HEK293T (cell line): Measurements from ENCODE around the gene CCNY.

ENCODE experiments used
- CTCF ChIA-PET: fragments of 350-600 bp; formaldehyde crosslinking; extraction: SDS; loops from one replicate; lab custom pipeline; 2021; ENCODE audit warnings: antibody characterized with exemption, inconsistent platforms; lab: Yijun Ruan, JAX
- POLR2A ChIA-PET: fragments of 350-600 bp; formaldehyde crosslinking; extraction: SDS; loops from one replicate; lab custom pipeline; 2020; ENCODE audit warnings: antibody characterized with exemption, inconsistent platforms; lab: Yijun Ruan, JAX
- DNase-seq: peaks from one replicate; pipeline ENCODE4 v3.0.0; 2012; ENCODE audit warnings: mixed read lengths; ENCODE audit errors: extremely low spot score
- ARNT ChIP-seq: fragments of 450-650 bp; IDR thresholded peaks from 2 replicates; pipeline ENCODE4 v1.6.1; 2017; ENCODE audit warnings: mild to moderate bottlenecking
- BHLHE40 ChIP-seq: fragments of 450-650 bp; IDR thresholded peaks from 2 replicates; pipeline ENCODE4 v1.6.1; 2016; ENCODE audit warnings: mild to moderate bottlenecking, moderate library complexity, borderline replicate concordance
- CTBP1 ChIP-seq: fragments of 450-650 bp; IDR thresholded peaks from 2 replicates; pipeline ENCODE4 v1.6.1; 2016; ENCODE audit warnings: borderline replicate concordance
- ELF4 ChIP-seq: fragments of 450-650 bp; IDR thresholded peaks from 2 replicates; pipeline ENCODE4 v1.6.1; 2017; ENCODE audit warnings: antibody characterized with exemption
- FOXA1 ChIP-seq: fragments of 450-650 bp; IDR thresholded peaks from 2 replicates; pipeline ENCODE4 v1.6.1; 2016; ENCODE audit warnings: mild to moderate bottlenecking
- FOXK2 ChIP-seq: fragments of 450-650 bp; IDR thresholded peaks from 2 replicates; pipeline ENCODE4 v1.6.1; 2016; ENCODE audit warnings: mild to moderate bottlenecking
- FOXM1 ChIP-seq: fragments of 450-650 bp; IDR thresholded peaks from 2 replicates; pipeline ENCODE4 v1.6.1; 2017; ENCODE audit warnings: mild to moderate bottlenecking, borderline replicate concordance
- HDGF ChIP-seq: fragments of 450-650 bp; IDR thresholded peaks from 2 replicates; pipeline ENCODE4 v1.6.1; 2017; ENCODE audit warnings: antibody characterized with exemption, borderline replicate concordance
- L3MBTL2 ChIP-seq: fragments of 450-650 bp; conservative IDR thresholded peaks from 2 replicates; pipeline ENCODE4 v1.6.1; 2016; ENCODE audit warnings: mild to moderate bottlenecking
- LEF1 ChIP-seq: fragments of 450-650 bp; IDR thresholded peaks from 2 replicates; pipeline ENCODE4 v1.6.1; 2017; ENCODE audit warnings: mild to moderate bottlenecking, borderline replicate concordance
- NFRKB ChIP-seq: fragments of 450-650 bp; IDR thresholded peaks from 2 replicates; pipeline ENCODE4 v1.6.1; 2016; ENCODE audit warnings: mild to moderate bottlenecking, moderate library complexity
- SP1 ChIP-seq: fragments of 450-650 bp; IDR thresholded peaks from 2 replicates; pipeline ENCODE4 v1.6.1; 2017
- SUZ12 ChIP-seq: fragments of 450-650 bp; IDR thresholded peaks from 2 replicates; pipeline ENCODE4 v1.6.1; 2016; ENCODE audit warnings: mild to moderate bottlenecking
- TARDBP ChIP-seq: fragments of 450-650 bp; IDR thresholded peaks from 2 replicates; pipeline ENCODE4 v1.6.1; 2016
- ZNF384 ChIP-seq: fragments of 450-650 bp; IDR thresholded peaks from 2 replicates; pipeline ENCODE4 v1.6.1; 2016
- TF ChIP-seq, protein P1 (sequence below): fragments of 450-650 bp; IDR thresholded peaks from 2 replicates; pipeline ENCODE4 v1.6.1; 2016

Gene CCNY

GRCh38 chr10:35446439-35446838 is 110.1 kb downstream of the CCNY start:
- TF ChIP-seq ZNF384, result no peak
- no peak for TF ChIP-seq LEF1
- POLR2A ChIA-PET, result no interaction called here
- no peak for DNase-seq
- CTCF ChIA-PET, result no interaction called here

DNA sequence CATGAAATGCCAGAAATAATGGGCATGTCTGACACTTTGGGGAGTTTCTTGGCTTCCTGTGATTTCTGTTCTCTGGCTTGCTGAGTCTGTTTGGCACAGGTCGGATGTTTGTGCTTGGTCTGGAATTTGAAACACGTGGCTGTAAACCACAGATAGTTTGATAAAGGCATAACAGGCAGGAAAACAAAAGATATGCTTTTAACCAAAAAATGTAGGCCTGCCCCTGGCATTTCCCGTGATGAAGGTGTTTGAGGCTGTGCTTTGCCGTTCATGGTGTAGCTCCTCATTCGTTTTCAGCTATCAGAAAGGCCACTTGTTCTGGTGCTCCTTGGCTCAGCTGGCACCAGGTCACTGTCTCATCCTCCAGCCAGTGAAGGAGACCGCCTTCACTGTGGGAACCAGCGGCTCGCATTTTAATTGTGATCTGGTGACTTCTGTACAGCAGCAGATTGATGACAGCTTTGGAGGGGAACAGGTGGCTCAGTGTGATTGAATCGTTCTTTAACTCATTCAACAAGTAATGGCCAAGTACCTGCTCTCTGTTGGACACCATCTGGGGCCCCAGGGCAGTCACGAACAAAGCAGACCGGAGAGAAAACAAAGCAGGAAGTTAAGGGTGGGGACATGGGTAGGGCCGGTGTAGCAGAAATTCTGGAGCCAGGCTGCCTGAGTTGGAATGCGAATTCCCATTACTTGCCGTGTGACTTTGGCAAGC is 111.5 kb downstream of the CCNY start:
- CTCF ChIA-PET, result no interaction called here
- no peak for TF ChIP-seq CTBP1
- TF ChIP-seq ARNT, result no peak
- TF ChIP-seq LEF1, result no peak
- POLR2A ChIA-PET, result no interaction called here
- DNase-seq, result no peak

GRCh38 chr10:35448687-35449662 is 112.7 kb downstream of the CCNY start:
- TF ChIP-seq LEF1, result no peak
- no peak for TF ChIP-seq ARNT
- no peak for TF ChIP-seq ELF4
- TF ChIP-seq TARDBP, result no peak
- no peak for TF ChIP-seq FOXK2
- TF ChIP-seq L3MBTL2, result no peak
- no peak for TF ChIP-seq SUZ12
- no peak for TF ChIP-seq FOXM1
- no peak for TF ChIP-seq NFRKB
- TF ChIP-seq CTBP1, result no peak
- TF ChIP-seq ZNF384, result no peak
- POLR2A ChIA-PET, result no interaction called here
- CTCF ChIA-PET, result no interaction called here

GRCh38 chr10:35449944-35450343 is 113.6 kb downstream of the CCNY start:
- ChIA-PET CTCF (no interaction called here), POLR2A (no interaction called here)
- no peak for DNase-seq
- TF ChIP-seq, protein P1, sequence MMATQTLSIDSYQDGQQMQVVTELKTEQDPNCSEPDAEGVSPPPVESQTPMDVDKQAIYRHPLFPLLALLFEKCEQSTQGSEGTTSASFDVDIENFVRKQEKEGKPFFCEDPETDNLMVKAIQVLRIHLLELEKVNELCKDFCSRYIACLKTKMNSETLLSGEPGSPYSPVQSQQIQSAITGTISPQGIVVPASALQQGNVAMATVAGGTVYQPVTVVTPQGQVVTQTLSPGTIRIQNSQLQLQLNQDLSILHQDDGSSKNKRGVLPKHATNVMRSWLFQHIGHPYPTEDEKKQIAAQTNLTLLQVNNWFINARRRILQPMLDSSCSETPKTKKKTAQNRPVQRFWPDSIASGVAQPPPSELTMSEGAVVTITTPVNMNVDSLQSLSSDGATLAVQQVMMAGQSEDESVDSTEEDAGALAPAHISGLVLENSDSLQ, result no peak
- TF ChIP-seq SP1 (no peak), BHLHE40 (no peak), ARNT (no peak), CTBP1 (no peak), HDGF (no peak)

More at GRCh38 chr10:35448687-35449662, 112.7 kb downstream of the CCNY start:
- no peak for DNase-seq

- POLR2A ChIA-PET, result no interaction called here
Observed at GRCh38 chr10:35451151-35452016, 115.1 kb downstream of the CCNY start.

GRCh38 chr10:35452171-35452570 is 115.9 kb downstream of the CCNY start:
- TF ChIP-seq HDGF, result no peak
- no peak for TF ChIP-seq SUZ12
- no peak for TF ChIP-seq CTBP1
- no peak for TF ChIP-seq ELF4
- TF ChIP-seq FOXM1, result no peak
- POLR2A ChIA-PET, result no interaction called here
- CTCF ChIA-PET, result interaction anchor here (0.7 kb wide), 1 partner anchor 13 kb away, joined by 3 read pairs; no protein-coding TSS in a partner anchor
- no peak for DNase-seq

More at GRCh38 chr10:35451151-35452016, 115.1 kb downstream of the CCNY start:
- no peak for TF ChIP-seq TARDBP
- TF ChIP-seq ELF4, result no peak
- no peak for TF ChIP-seq CTBP1
- no peak for TF ChIP-seq ZNF384
- TF ChIP-seq ARNT, result no peak
- TF ChIP-seq BHLHE40, result no peak
- TF ChIP-seq L3MBTL2, result no peak
- no peak for TF ChIP-seq LEF1
- no peak for TF ChIP-seq FOXM1
- CTCF ChIA-PET, result no interaction called here
- DNase-seq, result no peak

- POLR2A ChIA-PET, result no interaction called here
- CTCF ChIA-PET, result interaction anchor here (0.7 kb wide), 1 partner anchor 14 kb away, joined by 3 read pairs; no protein-coding TSS in a partner anchor
- TF ChIP-seq SUZ12 (no peak), ARNT (no peak), HDGF (no peak), FOXA1 (no peak), FOXM1 (no peak), CTBP1 (no peak), ELF4 (no peak), NFRKB (no peak), L3MBTL2 (no peak), BHLHE40 (no peak), TARDBP (no peak), LEF1 (no peak), SP1 (no peak), FOXK2 (no peak)
- no peak for DNase-seq
Observed at GRCh38 chr10:35452847-35453246, 116.5 kb downstream of the CCNY start.
